HepG2 (cell line): ENCODE results near the gene CACNB4.

Experiments
- CEBPB ChIP-seq: IDR thresholded peaks from 2 replicates; pipeline ENCODE4 v1.6.1; 2011; ENCODE audit warnings: low read depth, low read length, improper control_type of control experiment, borderline replicate concordance
- JUND ChIP-seq: sonication (generic); formaldehyde crosslinking; IDR thresholded peaks from 2 replicates; pipeline ENCODE4 v1.8.0; 2022; ENCODE audit warnings: mild to moderate bottlenecking, missing genetic modification reagents
- KLF11 ChIP-seq: IDR thresholded peaks from 2 replicates; pipeline ENCODE4 v1.6.1; 2016; ENCODE audit warnings: missing compliant biosample characterization
- MTA3 ChIP-seq: sonication (generic); formaldehyde crosslinking; IDR thresholded peaks from 2 replicates; pipeline ENCODE4 v1.4.0; 2020; ENCODE audit warnings: missing genetic modification reagents
- NR3C1 ChIP-seq: sonication (generic); formaldehyde crosslinking; IDR thresholded peaks from 2 replicates; pipeline ENCODE4 v1.4.0; 2020; ENCODE audit warnings: missing genetic modification reagents
- TBL1XR1 ChIP-seq: fragments of 150-350 bp; IDR thresholded peaks from 2 replicates; pipeline ENCODE4 v1.6.1; 2014; ENCODE audit warnings: borderline replicate concordance, low read length; ENCODE audit not compliant: partially characterized antibody
- ZNF839 ChIP-seq: sonication (generic); formaldehyde crosslinking; IDR thresholded peaks from 2 replicates; pipeline ENCODE4 v1.4.0; 2020; ENCODE audit warnings: missing genetic modification reagents, mild to moderate bottlenecking, borderline replicate concordance
- TF ChIP-seq, protein P1 (sequence below): IDR thresholded peaks from 2 replicates; pipeline ENCODE4 v1.6.1; 2016

DNA sequence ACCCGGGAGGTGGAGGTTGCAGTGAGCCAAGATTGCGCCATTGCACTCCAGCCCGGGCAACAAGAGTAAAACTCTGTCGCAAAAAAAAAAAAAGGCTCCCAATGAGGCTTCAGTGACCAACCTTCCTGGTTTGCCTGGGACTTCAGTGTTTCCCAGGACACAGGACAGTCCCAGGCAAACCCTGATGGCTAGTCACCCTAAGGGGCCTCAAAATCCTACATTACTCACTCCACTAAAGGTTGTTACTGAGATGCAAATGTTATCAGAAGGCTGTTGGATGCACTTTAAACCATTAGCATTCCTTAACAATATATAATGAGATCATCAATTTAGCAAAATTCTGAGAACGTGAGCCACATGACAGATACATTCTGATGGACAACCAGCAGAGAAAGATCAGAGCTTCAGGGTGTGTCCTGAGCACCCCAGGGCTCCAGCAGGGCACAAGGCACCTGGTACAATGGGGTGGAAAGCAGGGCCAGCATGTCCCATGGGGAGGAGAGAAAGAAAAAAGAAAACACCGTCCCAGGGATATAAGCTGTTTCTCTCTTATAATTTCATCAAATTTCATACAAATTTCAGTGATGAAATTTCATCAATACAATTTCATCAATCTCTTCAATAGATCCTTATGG lies 152.5 kb downstream of the CACNB4 start:
- TF ChIP-seq KLF11 (CRISPR knock-in tag) (no peak), ZNF839 (CRISPR knock-in tag) (no peak), MTA3 (no peak), JUND (CRISPR knock-in tag) (no peak), NR3C1 (CRISPR knock-in tag) (no peak), CEBPB (no peak), TBL1XR1 (no peak)
- TF ChIP-seq, protein P1, sequence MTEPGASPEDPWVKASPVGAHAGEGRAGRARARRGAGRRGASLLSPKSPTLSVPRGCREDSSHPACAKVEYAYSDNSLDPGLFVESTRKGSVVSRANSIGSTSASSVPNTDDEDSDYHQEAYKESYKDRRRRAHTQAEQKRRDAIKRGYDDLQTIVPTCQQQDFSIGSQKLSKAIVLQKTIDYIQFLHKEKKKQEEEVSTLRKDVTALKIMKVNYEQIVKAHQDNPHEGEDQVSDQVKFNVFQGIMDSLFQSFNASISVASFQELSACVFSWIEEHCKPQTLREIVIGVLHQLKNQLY (CRISPR knock-in tag), result no peak
